Measurements from ENCODE around the gene CIAO3.
A peak's percentile ranks its signal among the peaks of the same experiment; 100 is the strongest.

Gene CIAO3

DNA sequence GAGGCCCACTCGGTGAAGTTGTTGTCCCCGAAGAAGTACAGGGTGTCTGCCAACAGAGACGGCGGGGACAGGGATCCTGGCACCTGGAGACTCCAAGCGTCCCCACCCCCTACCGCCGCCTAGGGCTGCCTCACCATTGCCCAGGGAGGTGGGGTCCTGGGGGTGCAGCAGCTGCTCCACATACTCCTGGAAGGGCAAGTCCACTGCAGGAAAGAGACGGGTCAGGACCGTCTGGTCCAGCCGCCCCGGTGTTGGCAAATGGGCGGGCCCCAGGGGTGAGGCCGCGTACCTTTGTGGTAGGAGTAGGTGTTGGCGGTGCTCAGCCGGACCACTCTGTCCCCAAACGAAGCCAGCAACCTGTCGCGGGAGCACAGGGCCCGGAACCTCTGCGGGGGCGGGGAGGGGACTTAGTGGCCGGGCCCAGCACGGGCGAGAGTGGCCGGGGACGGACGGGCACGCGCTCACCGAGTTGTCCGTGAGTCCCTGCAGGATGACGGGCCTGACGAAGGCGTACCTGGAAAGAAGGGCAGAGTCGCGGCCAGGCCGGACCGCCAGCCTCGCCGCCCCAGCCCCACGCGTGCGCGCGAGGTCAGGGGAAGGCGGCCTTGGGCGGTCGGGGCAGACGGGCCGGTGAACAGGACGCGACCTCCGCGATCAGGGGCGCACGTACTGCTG, 57.3 kb downstream of the CIAO3 start:
- Histone ChIP-seq H3K27me3 (ENCODE audit: control insufficient read depth in 3 of 3, insufficient read depth in 3 of 3, low read depth in 1 of 3, low read length in 3 of 3) (no peaks in the 10 kb centered on the region), H3K23ac (ENCODE audit: low read depth, low read length, poor library complexity) (peak overlapping the region; percentile 99), H3K9ac (ENCODE audit: low read depth, low read length, poor library complexity) (peak overlapping the region; percentile 100), H2BK15ac (ENCODE audit: low read length) (peak overlapping the region; percentile 67), H3K4me1 (ENCODE audit: control insufficient read depth in 2 of 2, insufficient read depth in 1 of 2, low read depth in 1 of 2, low read length in 2 of 2) (peaks cover 7 to 21% of the 10 kb centered on the region in 2 donors), H2BK120ac (ENCODE audit: low read depth, low read length) (no peak overlapping the region), H4K91ac (ENCODE audit: low read depth, low read length, poor library complexity) (peak overlapping the region; percentile 85), H2BK5ac (ENCODE audit: low read length) (peak overlapping the region; percentile 88), H3K4me3 (ENCODE audit: low read length in 2 of 2) (peak overlapping the region; percentile 50 to 94), H2AK5ac (ENCODE audit: low read depth, low read length) (peak overlapping the region; percentile 99), H3K79me1 (ENCODE audit: low read depth, low read length) (peaks cover 36% of the 10 kb centered on the region), H3K27ac (replicated peaks; ENCODE audit: low read length) (no peak overlapping the region), H2BK12ac (ENCODE audit: low read length) (peak overlapping the region; percentile 73), H4K8ac (ENCODE audit: low read depth, low read length) (peak overlapping the region; percentile 65), H3K18ac (ENCODE audit: low read length) (peak overlapping the region; percentile 91), H2AFZ (ENCODE audit: low read length) (no peak overlapping the region), H3K4ac (ENCODE audit: low read length) (peak overlapping the region; percentile 98), H3K4me2 (ENCODE audit: insufficient read depth, low read length, poor library complexity, severe bottlenecking) (peak overlapping the region; percentile 89), H3K36me3 (replicated peaks in 1 of 2; ENCODE audit: control insufficient read depth in 2 of 2, insufficient read depth in 2 of 2, low read length in 2 of 2) (peaks cover 43 to 66% of the 10 kb centered on the region in 2 donors), H3K14ac (ENCODE audit: low read length) (peak overlapping the region; percentile 71), H3K9me3 (replicated peaks in 1 of 2; ENCODE audit: control insufficient read depth in 2 of 2, insufficient read depth in 1 of 2, low read depth in 1 of 2, low read length in 2 of 2) (peaks cover 0 to 2% of the 10 kb centered on the region in 2 donors)
- WGBS, 2 donors (ENCODE audit: extremely low coverage in 2 of 2, insufficient read length in 2 of 2, insufficient replicate concordance in 1 of 2), result no CpG with 5 or more reads among the region's 57 CpGs
- no peak for DNase-seq (ENCODE audit: low spot score)

GRCh38 chr16:682493-683395, 58.1 kb downstream of the CIAO3 start:
- Histone ChIP-seq H2BK15ac (ENCODE audit: low read length) (no peak overlapping the region), H3K4me1 (ENCODE audit: control insufficient read depth in 2 of 2, insufficient read depth in 1 of 2, low read depth in 1 of 2, low read length in 2 of 2) (peaks cover 7 to 21% of the 10 kb centered on the region in 2 donors), H2BK120ac (ENCODE audit: low read depth, low read length) (no peak overlapping the region), H4K8ac (ENCODE audit: low read depth, low read length) (no peak overlapping the region), H2BK12ac (ENCODE audit: low read length) (no peak overlapping the region), H3K79me1 (ENCODE audit: low read depth, low read length) (peaks cover 31% of the 10 kb centered on the region), H3K9ac (ENCODE audit: low read depth, low read length, poor library complexity) (peak overlapping the region; percentile 77), H2BK5ac (ENCODE audit: low read length) (peak overlapping the region; percentile 88), H2AK5ac (ENCODE audit: low read depth, low read length) (peak overlapping the region; percentile 28), H3K23ac (ENCODE audit: low read depth, low read length, poor library complexity) (peak overlapping the region; percentile 99), H3K4ac (ENCODE audit: low read length) (no peak overlapping the region), H3K14ac (ENCODE audit: low read length) (no peak overlapping the region), H3K27me3 (ENCODE audit: control insufficient read depth in 3 of 3, insufficient read depth in 3 of 3, low read depth in 1 of 3, low read length in 3 of 3) (no peaks in the 10 kb centered on the region), H3K36me3 (replicated peaks in 1 of 2; ENCODE audit: control insufficient read depth in 2 of 2, insufficient read depth in 2 of 2, low read length in 2 of 2) (peaks cover 41 to 62% of the 10 kb centered on the region in 2 donors), H4K91ac (ENCODE audit: low read depth, low read length, poor library complexity) (no peak overlapping the region), H3K9me3 (replicated peaks in 1 of 2; ENCODE audit: control insufficient read depth in 2 of 2, insufficient read depth in 1 of 2, low read depth in 1 of 2, low read length in 2 of 2) (peaks cover 0 to 2% of the 10 kb centered on the region in 2 donors), H3K4me2 (ENCODE audit: insufficient read depth, low read length, poor library complexity, severe bottlenecking) (peak overlapping the region; percentile 89), H3K4me3 (ENCODE audit: low read length in 2 of 2) (peak overlapping the region; percentile 8 to 50), H2AFZ (ENCODE audit: low read length) (no peak overlapping the region), H3K27ac (replicated peaks; ENCODE audit: low read length) (no peak overlapping the region), H3K18ac (ENCODE audit: low read length) (no peak overlapping the region)
- DNase-seq (ENCODE audit: low spot score), result no peak
- no CpG with 5 or more reads among the region's 36 CpGs for WGBS, 2 donors (ENCODE audit: extremely low coverage in 2 of 2, insufficient read length in 2 of 2, insufficient replicate concordance in 1 of 2)

DNA sequence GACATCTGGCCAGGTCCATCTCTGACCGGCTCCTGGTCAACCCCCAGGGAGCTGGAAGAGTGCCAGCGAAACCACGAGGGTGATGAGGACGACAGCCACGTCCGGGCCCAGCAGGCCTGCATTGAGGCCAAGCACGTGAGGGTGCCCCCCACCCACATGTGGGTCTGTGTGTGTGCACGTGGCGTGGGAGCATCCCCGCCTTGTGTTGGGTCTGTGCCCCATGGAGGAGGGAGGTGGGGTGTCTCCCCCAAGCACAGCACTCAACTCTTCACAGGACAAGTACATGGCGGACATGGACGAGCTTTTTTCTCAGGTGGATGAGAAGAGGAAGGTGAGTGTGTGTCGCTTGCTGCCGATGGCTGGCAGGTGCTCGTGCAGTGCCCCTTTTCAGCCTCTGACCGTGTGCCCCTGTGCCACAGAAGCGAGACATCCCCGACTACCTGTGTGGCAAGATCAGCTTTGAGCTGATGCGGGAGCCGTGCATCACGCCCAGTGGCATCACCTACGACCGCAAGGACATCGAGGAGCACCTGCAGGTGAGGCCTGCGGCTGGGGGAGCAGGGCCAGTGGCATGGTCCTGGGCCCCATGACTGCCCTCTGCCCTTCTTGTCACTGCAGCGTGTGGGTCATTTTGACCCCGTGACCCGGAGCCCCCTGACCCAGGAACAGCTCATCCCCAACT, 58.9 kb downstream of the CIAO3 start:
- peaks cover 31% of the 10 kb centered on the region for H3K79me1 ChIP-seq (ENCODE audit: low read depth, low read length)
- H3K36me3 ChIP-seq (replicated peaks in 1 of 2; ENCODE audit: control insufficient read depth in 2 of 2, insufficient read depth in 2 of 2, low read length in 2 of 2), result peaks cover 35 to 54% of the 10 kb centered on the region in 2 donors
- no peaks in the 10 kb centered on the region for H3K27me3 ChIP-seq (ENCODE audit: control insufficient read depth in 3 of 3, insufficient read depth in 3 of 3, low read depth in 1 of 3, low read length in 3 of 3)
- peak overlapping the region; percentile 0 for H4K8ac ChIP-seq (ENCODE audit: low read depth, low read length)
- no peak overlapping the region for H3K14ac ChIP-seq (ENCODE audit: low read length)
- H2BK5ac ChIP-seq (ENCODE audit: low read length), result no peak overlapping the region
- H2BK120ac ChIP-seq (ENCODE audit: low read depth, low read length), result no peak overlapping the region
- H2BK12ac ChIP-seq (ENCODE audit: low read length), result no peak overlapping the region
- no peak overlapping the region for H2BK15ac ChIP-seq (ENCODE audit: low read length)
- H3K23ac ChIP-seq (ENCODE audit: low read depth, low read length, poor library complexity), result peak overlapping the region; percentile 99
- H3K4ac ChIP-seq (ENCODE audit: low read length), result no peak overlapping the region
- H3K4me1 ChIP-seq (ENCODE audit: control insufficient read depth in 2 of 2, insufficient read depth in 1 of 2, low read depth in 1 of 2, low read length in 2 of 2), result peaks cover 7 to 21% of the 10 kb centered on the region in 2 donors
- H3K18ac ChIP-seq (ENCODE audit: low read length), result no peak overlapping the region
- no CpG with 5 or more reads among the region's 28 CpGs for WGBS, 2 donors (ENCODE audit: extremely low coverage in 2 of 2, insufficient read length in 2 of 2, insufficient replicate concordance in 1 of 2)
- peaks cover 0 to 2% of the 10 kb centered on the region in 2 donors for H3K9me3 ChIP-seq (replicated peaks in 1 of 2; ENCODE audit: control insufficient read depth in 2 of 2, insufficient read depth in 1 of 2, low read depth in 1 of 2, low read length in 2 of 2)
- no peak overlapping the region for H3K27ac ChIP-seq (replicated peaks; ENCODE audit: low read length)
- DNase-seq (ENCODE audit: low spot score), result no peak
- no peak overlapping the region for H2AFZ ChIP-seq (ENCODE audit: low read length)
- H3K4me2 ChIP-seq (ENCODE audit: insufficient read depth, low read length, poor library complexity, severe bottlenecking), result no peak overlapping the region
- peak overlapping the region; percentile 8 to 87 for H3K4me3 ChIP-seq (ENCODE audit: low read length in 2 of 2)
- no peak overlapping the region for H2AK5ac ChIP-seq (ENCODE audit: low read depth, low read length)
- H3K9ac ChIP-seq (ENCODE audit: low read depth, low read length, poor library complexity), result no peak overlapping the region
- H4K91ac ChIP-seq (ENCODE audit: low read depth, low read length, poor library complexity), result no peak overlapping the region
